OCI-LY7 (cell line): Measurements from ENCODE around the gene TRAPPC12. TPM values are rescaled to one million over a fixed set of nuclear protein-coding genes. Genes with fewer than 3 reads are reported as not detected.

Source experiments
- BruUV-seq: library from RNA; stranded (reverse); fragments of 400-500 nt; replicated peaks from 2 replicates; lab custom pipeline; 2021; lab: Mats Ljungman, UMichigan
- CTCF ChIA-PET: fragments of 300-600 bp; sonication (Branson Sonifier 250); formaldehyde crosslinking; loops from one replicate; lab custom pipeline; 2022; ENCODE audit warnings: antibody characterized with exemption; ENCODE audit not compliant: unreplicated experiment; lab: Charles Lee
- POLR2A ChIA-PET: fragments of 300-600 bp; sonication (Branson Sonifier 250); formaldehyde crosslinking; loops from one replicate; lab custom pipeline; 2022; ENCODE audit warnings: antibody characterized with exemption; lab: Charles Lee
- DNase-seq: peaks from one replicate; pipeline ENCODE4 v3.0.0-alpha.2; 2015; ENCODE audit warnings: low spot score
- H2AFZ ChIP-seq: fragments of 200-600 bp; sonication (generic), shearing (Covaris generic); 2 replicates; pipeline ENCODE4 v1.6.1; 2014; ENCODE audit warnings: mild to moderate bottlenecking, antibody characterized with exemption, low read length, moderate library complexity
- H3K27ac ChIP-seq: fragments of 200-600 bp; sonication (generic); 2 replicates; pipeline ENCODE4 v1.5.1; 2014; ENCODE audit warnings: mixed run types, low read depth, mild to moderate bottlenecking, moderate library complexity, low read length, inconsistent platforms; ENCODE audit not compliant: poor library complexity, severe bottlenecking
- H3K36me3 ChIP-seq: fragments of 200-600 bp; sonication (generic); 2 replicates; pipeline ENCODE4 v1.6.1; 2014; ENCODE audit warnings: mild to moderate bottlenecking, antibody characterized with exemption, low read length, moderate library complexity, mixed read lengths; ENCODE audit not compliant: insufficient read depth
- H3K4me1 ChIP-seq: fragments of 200-600 bp; sonication (generic); 2 replicates; pipeline ENCODE4 v1.5.1; 2014; ENCODE audit warnings: mild to moderate bottlenecking, low read length; ENCODE audit not compliant: insufficient read depth, poor library complexity, severe bottlenecking
- H3K4me2 ChIP-seq: fragments of 200-600 bp; sonication (generic); 2 replicates; pipeline ENCODE4 v1.6.1; 2014; ENCODE audit warnings: mild to moderate bottlenecking, low read length
- H3K4me3 ChIP-seq: fragments of 200-600 bp; sonication (generic); 2 replicates; pipeline ENCODE4 v1.5.1; 2014; ENCODE audit warnings: mild to moderate bottlenecking, low read depth, low read length; ENCODE audit not compliant: poor library complexity, severe bottlenecking
- H3K79me2 ChIP-seq: fragments of 200-600 bp; sonication (generic); 2 replicates; pipeline ENCODE4 v1.6.1; 2016; ENCODE audit warnings: low read depth, mild to moderate bottlenecking, low read length, moderate library complexity, mixed read lengths; ENCODE audit not compliant: insufficient read depth
- H3K9me2 ChIP-seq: fragments of 200-600 bp; sonication (generic); 2 replicates; pipeline ENCODE4 v1.6.1; 2016; ENCODE audit warnings: mild to moderate bottlenecking, low read length, mixed read lengths; ENCODE audit not compliant: insufficient read depth
- H3K9me3 ChIP-seq: fragments of 200-600 bp; sonication (generic); 2 replicates; pipeline ENCODE4 v1.6.1; 2014; ENCODE audit warnings: mild to moderate bottlenecking, mixed run types, low read length, mixed read lengths
- H4K20me1 ChIP-seq: fragments of 200-600 bp; sonication (generic); 2 replicates; pipeline ENCODE4 v1.6.1; 2014; ENCODE audit warnings: mild to moderate bottlenecking, antibody characterized with exemption, low read length, moderate library complexity, mixed read lengths; ENCODE audit not compliant: insufficient read depth
- EZH2phosphoT487 ChIP-seq: fragments of 200-600 bp; sonication (generic); IDR thresholded peaks from 2 replicates; pipeline ENCODE4 v1.6.1; 2018; ENCODE audit warnings: low read depth, borderline replicate concordance, mild to moderate bottlenecking, mixed run types, antibody characterized with exemption, low read length, moderate library complexity, mixed read lengths
- intact Hi-C: fragments of 100-400 bp; cut with micrococcal nuclease; formaldehyde crosslinking; loops from one replicate; pipeline ENCODE4 v1.10.0; 2022; ENCODE audit not compliant: unreplicated experiment
- total RNA-seq, 2 experiments: library from RNA; depleted of rRNA in 1 of 2; stranded (reverse); fragments of >200 nt in 1 of 2; shearing (Covaris generic) in 1 of 2; gene quantifications; 2 replicates each; pipeline ENCODE4 v1.2.3, GENCODE V29; 2014 to 2022
- TF ChIP-seq, protein P1 (sequence below): fragments of 200-600 bp; sonication (generic); conservative IDR thresholded peaks from 2 replicates; pipeline ENCODE4 v1.5.1; 2014; ENCODE audit warnings: mild to moderate bottlenecking, antibody characterized with exemption, low read length, moderate library complexity, mixed read lengths

Gene TRAPPC12
- total RNA-seq, 2 experiments from 2014 or later, result 85.2 to 91.6 TPM

DNA sequence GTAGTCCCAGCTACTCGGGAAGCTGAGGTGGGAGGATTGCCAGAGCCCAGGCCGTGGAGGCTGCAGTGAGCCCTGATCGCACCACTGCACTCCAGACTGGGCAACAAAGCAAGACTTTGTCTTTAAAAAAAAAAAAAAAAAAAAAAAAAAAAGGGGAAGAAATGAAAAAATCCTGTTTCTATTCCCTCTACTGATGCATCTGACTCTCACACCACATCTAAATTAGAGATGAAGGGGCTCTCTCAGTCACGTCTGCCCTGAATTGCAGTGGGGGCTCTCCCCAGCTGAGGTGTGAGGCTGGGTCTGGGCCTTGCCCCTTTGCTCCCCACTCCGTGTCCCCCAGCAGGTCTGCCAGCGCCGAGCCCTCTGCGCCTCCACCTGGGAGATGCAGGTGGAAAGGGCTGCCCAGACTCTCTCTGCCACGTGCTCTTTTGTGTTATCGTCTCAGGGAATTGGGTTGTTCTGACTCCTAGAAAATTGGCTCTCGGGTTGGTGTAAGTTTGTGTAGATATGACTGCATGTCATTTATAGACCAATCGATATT lies 30.2 kb downstream of the TRAPPC12 start:
- no peak for DNase-seq
- Histone ChIP-seq H3K27ac (no peak overlapping the region), H3K36me3 (peaks cover 56% of the 10 kb centered on the region), H3K4me2 (no peak overlapping the region), H3K79me2 (no peaks in the 10 kb centered on the region), H3K9me3 (no peaks in the 10 kb centered on the region), H3K4me3 (no peak overlapping the region), H4K20me1 (no peaks in the 10 kb centered on the region), H3K9me2 (no peaks in the 10 kb centered on the region), H2AFZ (no peak overlapping the region), H3K4me1 (no peaks in the 10 kb centered on the region)
- ChIA-PET CTCF (no interaction called here), POLR2A (no interaction called here)
- no TSS peak for BruUV-seq
- TF ChIP-seq, protein P1, sequence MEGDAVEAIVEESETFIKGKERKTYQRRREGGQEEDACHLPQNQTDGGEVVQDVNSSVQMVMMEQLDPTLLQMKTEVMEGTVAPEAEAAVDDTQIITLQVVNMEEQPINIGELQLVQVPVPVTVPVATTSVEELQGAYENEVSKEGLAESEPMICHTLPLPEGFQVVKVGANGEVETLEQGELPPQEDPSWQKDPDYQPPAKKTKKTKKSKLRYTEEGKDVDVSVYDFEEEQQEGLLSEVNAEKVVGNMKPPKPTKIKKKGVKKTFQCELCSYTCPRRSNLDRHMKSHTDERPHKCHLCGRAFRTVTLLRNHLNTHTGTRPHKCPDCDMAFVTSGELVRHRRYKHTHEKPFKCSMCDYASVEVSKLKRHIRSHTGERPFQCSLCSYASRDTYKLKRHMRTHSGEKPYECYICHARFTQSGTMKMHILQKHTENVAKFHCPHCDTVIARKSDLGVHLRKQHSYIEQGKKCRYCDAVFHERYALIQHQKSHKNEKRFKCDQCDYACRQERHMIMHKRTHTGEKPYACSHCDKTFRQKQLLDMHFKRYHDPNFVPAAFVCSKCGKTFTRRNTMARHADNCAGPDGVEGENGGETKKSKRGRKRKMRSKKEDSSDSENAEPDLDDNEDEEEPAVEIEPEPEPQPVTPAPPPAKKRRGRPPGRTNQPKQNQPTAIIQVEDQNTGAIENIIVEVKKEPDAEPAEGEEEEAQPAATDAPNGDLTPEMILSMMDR, result no peak
- TF ChIP-seq EZH2phosphoT487, result no peak
- intact Hi-C loops, result no loop called here

DNA sequence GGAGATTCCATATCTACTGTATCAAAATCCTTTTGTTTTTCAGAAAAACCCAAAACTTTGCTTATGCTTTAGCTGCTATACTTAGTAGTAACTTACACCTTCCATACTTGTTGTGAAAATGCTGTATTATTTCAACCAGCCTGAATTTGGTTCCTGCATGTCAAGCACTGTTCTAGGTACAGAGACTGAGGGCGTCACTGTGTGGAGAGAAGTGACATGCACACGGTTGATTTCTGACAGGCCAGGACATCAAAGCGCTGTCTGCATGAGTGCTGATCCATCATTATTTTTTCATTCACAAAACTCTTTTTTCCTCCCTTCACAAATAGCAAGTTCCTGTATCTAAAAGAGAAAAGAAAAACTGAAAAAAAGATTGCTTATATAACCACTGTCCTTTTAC lies 31.6 kb downstream of the TRAPPC12 start:
- intact Hi-C loops, result no loop called here
- no peak overlapping the region for H3K4me3 ChIP-seq
- H3K4me1 ChIP-seq, result no peaks in the 10 kb centered on the region
- H3K9me2 ChIP-seq, result no peaks in the 10 kb centered on the region
- BruUV-seq, result no TSS peak
- H3K9me3 ChIP-seq, result no peaks in the 10 kb centered on the region
- ChIA-PET POLR2A (no interaction called here), CTCF (no interaction called here)
- H4K20me1 ChIP-seq, result no peaks in the 10 kb centered on the region
- H3K27ac ChIP-seq, result no peak overlapping the region
- H3K79me2 ChIP-seq, result no peaks in the 10 kb centered on the region
- H2AFZ ChIP-seq, result no peak overlapping the region
- no peak for DNase-seq
- TF ChIP-seq, protein P1, result no peak
- no peak for TF ChIP-seq EZH2phosphoT487
- H3K36me3 ChIP-seq, result peaks cover 58% of the 10 kb centered on the region
- no peak overlapping the region for H3K4me2 ChIP-seq

DNA sequence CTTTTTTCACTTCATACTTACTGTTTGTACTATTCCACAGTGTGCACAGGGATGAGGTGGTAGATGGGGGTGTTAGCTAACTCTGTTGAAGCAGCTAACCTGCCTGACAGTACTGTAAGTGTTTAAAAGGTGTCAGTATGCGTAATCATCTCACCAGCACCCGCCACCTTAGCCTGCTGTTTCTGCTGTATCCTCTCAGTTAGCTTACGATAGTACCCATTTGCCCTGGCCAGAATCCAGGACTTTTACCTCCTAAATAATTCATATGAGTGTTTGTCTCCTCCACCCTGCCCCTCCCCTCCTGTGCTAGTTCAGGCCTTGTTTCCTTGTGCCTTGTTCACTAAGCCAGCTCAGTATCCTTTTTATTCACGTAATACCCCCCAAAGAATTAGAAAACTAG lies 34.2 kb downstream of the TRAPPC12 start:
- DNase-seq, result no peak
- Histone ChIP-seq H3K27ac (no peak overlapping the region), H2AFZ (no peak overlapping the region), H4K20me1 (no peaks in the 10 kb centered on the region), H3K9me2 (no peaks in the 10 kb centered on the region), H3K4me1 (no peaks in the 10 kb centered on the region), H3K4me3 (no peak overlapping the region), H3K9me3 (no peaks in the 10 kb centered on the region), H3K4me2 (no peak overlapping the region), H3K36me3 (peaks cover 42% of the 10 kb centered on the region), H3K79me2 (no peaks in the 10 kb centered on the region)
- ChIA-PET CTCF (no interaction called here), POLR2A (interaction anchor here (0.7 kb wide), 2 partner anchors 17 to 195 kb away, joined by 4 to 6 read pairs; no protein-coding TSS in a partner anchor)
- intact Hi-C loops, result no loop called here
- TF ChIP-seq, protein P1, result no peak
- TF ChIP-seq EZH2phosphoT487, result no peak
- no TSS peak for BruUV-seq
